Right ventricle myocardium inferior (tissue), 1 donor: ENCODE results near the gene MYO3B. TPM values are rescaled to one million over a fixed set of nuclear protein-coding genes. Genes with fewer than 3 reads are reported as not detected.
A peak's percentile ranks its signal among the peaks of the same experiment; 100 is the strongest.
"Not testable (repeated sequence)": the region's sequence is repeated elsewhere in the genome, so short reads cannot be mapped to it uniquely, and the experiment has no call there.

Source experiments
- ATAC-seq: fragments of 200-7000 bp; cut with Tn5 transposase; one replicate; pipeline ENCODE4 v1.9.1; 2020; ENCODE audit warnings: mild to moderate bottlenecking, moderate library complexity
- DNase-seq: peaks from one replicate; pipeline ENCODE4 v3.0.0; 2021; ENCODE audit errors: missing footprints
- intact Hi-C: fragments of 100-400 bp; cut with DNase I; formaldehyde crosslinking; loops from one replicate; pipeline ENCODE4 v1.11.0; 2022
- total RNA-seq: library from RNA; stranded (reverse); fragmentation: NEBNext Ultra II Directional; extraction: Animal tissue kit (Norgen Biotek cat#: 25700); gene quantifications from one replicate; pipeline ENCODE4 v1.2.1, GENCODE V29; 2021
- donor health status: DM: no; HTN: yes; CAD: no; lungs with severe emphysema.

MYO3B gene
- total RNA-seq, 1 donor from 2014 or later, result not detected

DNA sequence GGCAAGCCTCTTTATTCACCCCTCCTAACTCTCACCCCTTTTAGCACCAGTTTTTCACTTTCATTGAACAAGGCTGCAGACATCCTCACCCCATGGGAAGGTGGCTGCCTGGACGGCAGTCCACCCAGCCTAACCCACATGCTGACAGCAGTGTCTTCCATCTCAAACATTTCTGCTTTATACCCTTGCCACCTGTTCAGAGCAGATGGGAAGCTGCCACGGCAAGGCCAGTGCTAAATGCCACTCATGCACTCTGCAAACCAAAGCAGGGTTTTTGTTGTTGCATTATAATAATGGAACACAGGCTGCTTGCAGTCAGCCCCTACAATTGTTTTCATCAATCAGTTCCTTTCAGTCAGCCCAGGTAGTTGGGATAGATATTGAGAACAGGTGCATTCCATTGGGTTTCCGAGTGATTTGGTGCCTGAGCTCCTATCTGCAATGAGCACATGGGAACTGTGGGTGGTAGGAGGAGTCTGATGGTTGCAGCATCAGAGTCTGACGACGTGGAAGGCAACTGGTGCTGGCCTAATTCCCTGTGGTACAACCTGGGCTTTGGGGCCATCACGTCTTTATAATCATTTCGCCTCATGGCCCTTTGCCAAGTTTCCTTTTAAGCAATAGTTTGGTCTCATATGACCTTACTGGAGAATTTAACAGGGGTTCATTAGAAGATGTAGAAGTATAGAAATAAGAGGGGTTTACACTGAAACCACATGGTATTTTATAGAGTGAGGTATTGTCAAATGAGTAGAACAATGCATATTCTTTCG lies 284.7 kb downstream of the MYO3B start:
- no peak for ATAC-seq
- intact Hi-C loops, result no loop called here
- no peak for DNase-seq

DNA sequence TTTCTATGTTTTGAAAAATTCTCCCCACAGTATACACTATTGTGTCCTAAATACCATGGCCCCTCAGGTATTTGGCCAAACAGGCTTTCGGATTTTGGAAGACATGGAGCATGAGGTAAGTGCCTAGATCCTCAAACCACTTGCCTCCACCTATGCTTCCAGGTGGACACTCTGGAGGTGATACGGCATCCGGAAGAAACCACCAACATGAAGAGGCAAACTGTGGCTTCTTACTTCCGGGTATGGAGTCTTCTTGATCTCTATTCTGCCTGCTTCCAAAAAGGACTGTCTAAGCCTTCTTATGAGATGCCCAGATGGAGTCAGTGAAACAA lies 285.2 kb downstream of the MYO3B start:
- ATAC-seq, result no peak
- DNase-seq, result no peak
- intact Hi-C loops, result no loop called here

DNA sequence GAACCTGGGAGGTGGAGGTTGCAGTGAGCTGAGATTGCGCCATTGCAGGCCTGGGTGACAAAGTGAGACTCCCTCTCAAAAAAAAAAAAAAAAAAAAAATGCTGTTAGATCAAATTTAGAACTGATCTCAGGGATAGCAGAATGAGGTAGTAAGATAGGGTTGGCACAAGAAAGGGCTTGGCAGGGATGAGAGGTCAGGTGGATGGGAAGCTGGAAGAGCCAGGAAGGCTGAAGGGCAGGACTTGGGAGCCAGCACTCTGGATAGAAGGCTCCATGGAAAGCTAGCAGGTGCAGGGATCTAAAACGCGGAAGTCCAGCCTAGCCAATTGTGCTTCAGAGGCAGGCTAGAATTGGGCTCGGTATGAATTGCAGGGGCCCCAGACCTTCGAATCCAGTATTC lies 286.3 kb downstream of the MYO3B start:
- intact Hi-C loops, result no loop called here
- no peak for DNase-seq
- no peak for ATAC-seq

DNA sequence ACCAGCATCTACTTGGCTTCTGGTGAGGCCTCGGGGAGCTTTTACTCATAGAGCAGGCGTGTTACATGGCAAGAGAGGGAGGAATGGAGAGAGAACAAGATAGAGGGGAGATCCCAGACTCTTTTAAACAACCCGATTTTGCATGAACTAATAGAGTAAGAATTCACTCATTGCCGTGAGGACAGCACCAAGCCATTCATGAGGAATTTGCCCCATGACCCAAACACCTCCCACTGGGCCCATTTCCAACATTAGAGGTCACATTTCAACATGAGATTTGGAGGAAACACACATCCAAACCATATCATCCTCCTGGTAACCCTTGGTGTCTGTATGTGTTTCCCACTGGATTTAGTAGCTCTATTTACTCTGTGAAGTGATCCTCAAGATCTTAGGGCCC lies 287.3 kb downstream of the MYO3B start:
- intact Hi-C loops, result no loop called here
- ATAC-seq (no peak), DNase-seq (no peak)

DNA sequence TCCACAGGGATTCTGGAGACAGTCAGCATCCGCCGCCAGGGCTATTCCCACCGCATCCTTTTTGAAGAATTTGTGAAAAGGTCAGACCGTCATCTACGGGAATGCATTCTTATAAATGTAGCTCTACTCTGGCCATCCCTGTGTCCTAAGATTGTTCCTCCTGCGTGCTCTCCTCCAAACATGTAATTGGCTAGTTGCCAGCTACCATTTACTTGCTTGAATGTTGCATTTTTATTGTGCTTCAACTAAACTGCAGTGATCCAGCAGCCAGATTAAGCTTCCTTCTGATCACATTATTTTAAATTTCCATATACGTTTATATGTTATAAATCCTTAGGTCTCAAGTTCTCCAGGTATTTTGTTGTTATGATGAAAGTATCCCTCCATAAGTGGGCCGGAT lies 288.7 kb downstream of the MYO3B start:
- DNase-seq, result no peak
- no peak for ATAC-seq
- intact Hi-C loops, result no loop called here

DNA sequence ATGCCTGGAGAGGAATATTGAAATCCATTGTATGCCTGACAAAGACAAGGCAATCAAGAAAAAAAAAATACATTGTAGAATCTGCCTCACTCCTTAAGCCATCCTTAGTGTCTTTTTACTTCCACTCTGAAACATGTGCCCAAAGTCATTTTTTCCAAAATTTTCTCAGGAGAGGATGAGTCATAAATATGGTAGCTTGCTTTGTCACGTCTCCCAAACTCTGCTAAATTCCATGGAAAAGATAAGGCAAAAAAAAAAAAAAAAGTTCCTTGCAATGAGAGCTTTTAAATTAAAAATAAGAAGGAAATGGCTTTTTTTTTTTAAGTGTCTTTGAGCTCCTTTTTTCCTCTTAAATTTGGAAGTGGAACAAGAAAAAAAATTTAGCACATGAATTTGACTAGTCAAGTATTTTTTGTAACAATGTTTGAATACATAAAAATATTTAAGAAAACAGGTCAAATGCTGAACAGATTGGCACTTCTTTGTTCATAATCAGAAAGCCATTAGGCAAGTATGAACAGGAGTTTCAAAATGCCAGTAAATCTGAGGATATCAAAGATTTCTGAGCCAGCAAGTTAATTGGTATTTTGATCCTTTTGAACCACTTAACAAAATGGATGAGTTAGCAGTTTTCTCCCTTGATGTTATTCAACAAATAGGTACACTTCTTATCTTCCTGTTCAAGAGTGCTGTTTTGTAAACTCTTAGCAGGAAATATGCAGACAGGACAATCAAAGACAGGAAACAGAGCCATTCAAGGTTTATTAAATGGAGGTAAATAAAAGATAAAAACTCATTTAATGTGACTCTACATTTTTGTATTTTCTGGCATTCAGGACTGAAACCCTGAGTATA lies 289.8 kb downstream of the MYO3B start:
- ATAC-seq (peak; percentile 50), DNase-seq (no peak)
- intact Hi-C loops, result no loop called here

DNA sequence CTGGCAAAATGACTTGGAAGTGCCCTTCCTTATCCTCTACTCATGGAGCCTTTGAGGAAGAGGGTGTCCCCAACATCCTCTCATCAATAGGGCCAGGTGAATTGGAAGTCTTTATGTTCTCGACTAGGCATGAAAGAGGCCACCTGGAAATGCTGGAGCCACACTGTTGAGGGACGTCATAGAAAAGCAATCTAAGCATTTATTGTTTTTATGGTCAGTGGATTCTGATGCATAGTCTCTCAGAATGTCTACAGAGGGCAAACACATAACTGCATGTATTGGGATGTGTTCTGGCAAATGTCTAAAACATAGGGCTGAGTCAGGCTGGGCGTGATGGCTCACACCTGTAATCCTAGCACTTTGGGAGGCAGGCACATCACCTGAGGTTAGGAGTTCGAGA lies 290.6 kb downstream of the MYO3B start:
- intact Hi-C loops, result no loop called here
- ATAC-seq, result no peak
- no peak for DNase-seq

DNA sequence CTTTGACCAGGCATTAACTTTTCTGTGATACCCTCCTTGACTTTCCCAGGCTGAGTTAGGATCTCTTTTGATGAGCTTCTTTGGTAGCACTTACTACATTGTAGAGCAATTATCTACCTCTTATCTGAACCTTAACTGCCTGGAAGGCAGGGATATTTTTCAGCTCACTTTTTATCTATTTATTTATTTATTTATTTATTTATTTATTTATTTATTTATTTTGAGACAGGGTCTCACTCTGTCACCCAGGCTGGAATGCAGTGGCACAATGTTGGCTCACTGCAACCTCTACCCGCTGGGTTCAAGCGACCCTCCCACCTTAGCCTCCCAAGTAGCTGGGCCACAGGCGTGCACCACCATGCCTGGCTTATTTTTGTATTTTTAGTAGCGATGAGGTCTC lies 294.6 kb downstream of the MYO3B start:
- DNase-seq, ATAC-seq, intact Hi-C loops: not testable (repeated sequence)

DNA sequence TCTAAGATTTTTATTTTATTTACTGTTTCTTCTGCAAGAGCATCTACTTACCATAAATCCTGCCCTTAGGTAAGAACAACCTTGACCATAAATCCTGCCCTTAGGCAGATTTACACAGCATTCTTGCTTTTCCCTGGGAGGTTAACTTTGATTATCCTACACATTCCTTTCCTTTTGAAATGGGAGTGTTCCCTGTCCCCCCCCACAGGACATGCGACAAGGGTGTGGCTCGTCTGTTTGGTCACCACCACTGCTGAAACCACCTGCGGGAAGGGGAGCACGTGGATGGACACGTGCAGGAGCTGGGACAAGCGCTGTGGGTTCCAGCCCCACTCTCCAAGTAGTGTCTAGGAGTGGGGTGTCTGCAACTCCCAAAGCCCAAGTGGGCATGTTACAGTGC lies 297.9 kb downstream of the MYO3B start:
- ATAC-seq (no peak), DNase-seq (no peak)
- intact Hi-C loops, result no loop called here

DNA sequence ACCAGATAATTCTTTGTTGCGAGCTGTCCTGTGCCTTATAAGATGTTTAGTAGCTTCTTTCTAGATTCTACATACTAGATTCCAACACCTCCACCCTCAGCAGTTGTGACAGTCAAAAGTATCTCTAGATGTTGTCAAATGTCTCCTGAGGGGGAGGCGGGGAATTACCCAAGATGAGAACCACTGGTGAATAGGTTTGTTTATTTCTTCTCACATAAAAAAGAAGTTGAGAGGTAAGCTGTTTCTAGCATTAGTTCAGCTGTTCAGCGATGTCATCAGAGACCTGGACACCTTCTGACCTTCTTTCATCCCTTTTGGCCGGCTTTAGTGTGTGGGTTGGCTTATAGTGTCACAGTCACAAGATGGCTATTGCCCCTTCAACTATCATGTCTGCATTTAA lies 299.7 kb downstream of the MYO3B start:
- ATAC-seq, result no peak
- DNase-seq, result no peak
- intact Hi-C loops, result no loop called here

DNA sequence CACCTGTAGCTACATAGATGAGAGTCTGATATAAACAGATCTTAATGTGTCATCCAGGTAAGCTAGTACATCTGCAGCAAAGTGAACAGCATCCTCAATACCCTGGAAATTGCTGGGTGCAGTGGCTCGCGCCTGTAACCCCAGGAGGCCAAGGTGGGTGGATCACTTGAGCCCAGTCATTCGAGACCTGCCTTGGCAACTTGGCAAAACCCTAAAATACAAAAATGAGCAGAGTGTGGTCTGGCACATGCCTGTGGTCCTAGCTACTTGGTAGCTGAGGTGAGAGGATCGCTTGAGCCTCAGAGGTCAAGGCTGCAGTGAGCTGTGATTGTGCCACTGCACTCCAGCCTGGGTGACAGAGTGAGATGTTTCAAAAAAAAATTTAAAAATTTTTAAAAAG lies 303.3 kb downstream of the MYO3B start:
- intact Hi-C loops, result no loop called here
- ATAC-seq (no peak), DNase-seq (no peak)

DNA sequence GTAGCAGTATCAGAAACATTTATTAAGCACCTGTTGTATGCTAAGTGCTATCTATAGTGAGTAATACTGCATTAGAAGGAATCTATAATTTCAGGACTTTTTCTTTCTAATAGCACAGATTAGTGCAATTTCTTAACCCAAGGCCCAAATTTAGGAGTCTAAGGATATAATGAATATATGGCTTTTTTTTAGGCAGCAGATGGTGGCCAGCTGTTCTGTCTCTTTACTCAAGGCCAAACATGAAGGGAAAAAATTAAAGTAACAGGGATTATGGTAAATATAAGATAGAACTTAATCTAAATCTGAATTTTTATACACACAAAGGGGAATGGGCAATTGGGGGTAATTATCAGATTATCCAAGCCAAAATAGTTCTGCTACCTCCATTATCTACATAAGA lies 306.6 kb downstream of the MYO3B start:
- DNase-seq, result no peak
- no peak for ATAC-seq
- intact Hi-C loops, result no loop called here

DNA sequence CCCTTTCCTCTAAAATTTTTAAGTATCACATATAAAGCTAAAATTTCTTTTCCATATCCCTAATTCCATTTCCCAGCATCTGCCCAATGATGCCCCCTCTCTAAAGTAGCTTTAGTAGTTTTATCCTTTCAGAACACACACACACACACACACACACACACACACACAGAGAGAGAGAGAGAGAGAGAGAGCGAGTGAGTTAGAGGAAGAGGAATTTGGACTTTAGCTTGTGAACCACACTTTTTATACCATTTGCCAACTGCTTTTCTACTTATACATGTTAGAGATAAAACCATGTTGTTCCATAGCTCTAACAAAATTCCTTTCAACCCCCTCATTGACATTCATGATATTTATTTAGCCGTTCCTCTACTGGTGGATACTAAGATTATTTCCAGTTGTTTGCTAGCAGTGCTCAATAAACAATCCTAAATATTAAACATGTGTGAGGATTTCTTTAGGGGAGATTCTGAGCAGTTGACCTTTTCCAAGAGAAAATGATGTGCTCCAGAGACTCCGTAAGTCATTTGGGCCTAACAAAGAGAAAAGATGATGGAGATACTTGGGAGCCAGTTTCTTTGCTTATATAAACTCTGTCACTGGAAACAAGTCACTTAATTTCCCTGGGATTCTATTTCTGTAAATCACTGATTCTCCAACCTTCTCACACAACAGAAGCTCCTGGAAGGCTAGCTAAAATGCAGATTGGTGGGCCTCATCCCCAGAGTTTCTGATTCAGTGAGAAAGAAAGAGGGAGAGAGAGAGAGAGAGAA lies 307.5 kb downstream of the MYO3B start:
- ATAC-seq, result no peak
- intact Hi-C loops, result loop anchor here (2.0 kb wide), 1 partner anchor 327 kb away; no protein-coding TSS in a partner anchor
- no peak for DNase-seq

DNA sequence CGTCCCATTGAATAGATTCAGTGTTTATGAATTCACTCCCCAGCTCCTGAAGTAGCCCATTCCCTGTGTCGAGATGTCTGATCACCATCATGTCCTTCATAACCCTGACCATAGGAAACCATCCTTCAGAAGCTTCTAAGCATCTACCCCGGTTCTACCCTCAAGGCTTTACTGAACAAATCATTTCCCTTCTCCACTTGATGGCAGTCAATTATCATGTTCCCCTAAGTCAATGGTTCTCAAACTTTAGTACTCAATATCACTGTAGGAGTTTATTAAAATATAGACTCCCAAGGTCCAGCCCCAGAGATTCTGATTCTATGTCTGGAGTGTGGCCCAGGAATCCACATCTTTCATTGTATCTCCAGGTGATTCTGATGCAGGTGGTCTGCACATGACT lies 308.8 kb downstream of the MYO3B start:
- no peak for DNase-seq
- intact Hi-C loops, result loop anchor here (2.0 kb wide), 1 partner anchor 326 kb away; no protein-coding TSS in a partner anchor
- no peak for ATAC-seq

DNA sequence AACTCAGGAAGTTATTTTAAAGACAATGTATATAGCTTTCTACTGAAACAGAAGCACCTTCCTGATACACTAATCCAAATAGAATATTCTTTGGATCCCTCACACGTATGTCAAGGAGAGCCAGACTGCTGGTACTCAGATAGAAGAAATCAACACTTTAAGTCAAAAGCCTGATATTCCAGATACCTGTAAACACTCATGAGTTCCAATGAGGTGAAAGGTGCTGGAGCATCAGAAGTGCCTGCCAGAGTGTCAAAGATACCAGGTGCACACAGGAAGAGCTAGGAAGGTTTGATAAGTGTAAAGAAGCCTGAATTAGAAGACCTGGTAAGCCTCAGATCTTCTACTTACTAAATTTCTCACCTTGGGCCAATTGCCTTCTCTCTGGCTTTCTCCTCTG lies 310.9 kb downstream of the MYO3B start:
- DNase-seq (no peak), ATAC-seq (no peak)
- intact Hi-C loops, result no loop called here

DNA sequence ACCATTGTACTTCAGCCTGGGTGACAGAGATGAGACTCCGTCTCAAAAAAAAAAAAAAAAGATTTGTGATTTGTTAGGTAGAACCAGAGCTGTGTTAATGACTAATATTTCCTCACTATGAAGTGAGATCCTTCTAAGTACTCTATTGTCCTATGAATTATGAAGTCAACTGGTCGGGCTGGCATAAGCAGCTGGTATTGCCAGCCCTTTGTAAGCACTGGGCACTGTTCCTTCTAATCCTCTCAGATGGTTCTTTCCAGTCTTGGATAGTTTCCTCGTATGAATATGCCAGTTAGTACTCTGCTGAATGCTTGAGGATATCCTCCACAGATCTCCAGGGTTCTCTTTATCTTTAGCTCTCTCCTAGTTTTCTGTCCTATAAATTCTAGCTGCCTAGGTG lies 314.1 kb downstream of the MYO3B start:
- intact Hi-C loops, result no loop called here
- no peak for DNase-seq
- no peak for ATAC-seq

DNA sequence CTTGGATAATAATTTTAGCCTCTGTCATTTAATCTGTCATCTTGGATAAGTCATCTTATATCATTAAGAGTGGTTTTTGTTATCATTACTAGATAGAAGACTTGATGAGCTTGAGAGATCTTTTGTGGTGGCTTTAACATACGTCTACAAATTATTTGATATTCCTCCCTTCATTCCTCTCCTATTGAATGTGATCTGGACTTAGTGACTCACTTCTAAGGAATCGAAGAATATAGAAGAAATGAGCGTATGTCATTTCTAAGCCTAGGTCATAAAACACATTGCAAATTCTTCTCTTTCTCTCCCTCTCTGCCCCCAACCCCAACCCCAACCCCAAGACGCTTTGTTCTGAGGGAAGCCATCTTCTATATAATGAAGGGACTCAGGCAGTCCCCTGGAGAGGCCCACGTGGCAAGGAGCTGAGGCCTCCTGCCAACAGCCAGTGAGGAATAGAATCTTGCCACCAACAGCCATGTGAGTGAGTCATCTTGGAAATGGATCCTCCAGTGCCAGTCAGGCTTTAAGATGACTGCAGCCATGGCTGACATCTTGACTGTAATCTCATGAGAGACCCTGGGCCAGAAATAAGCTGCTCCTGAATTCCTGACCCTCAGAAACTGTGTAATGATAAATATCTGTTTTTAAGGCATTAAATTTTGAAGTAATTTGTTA lies 315.6 kb downstream of the MYO3B start:
- ATAC-seq (no peak), DNase-seq (no peak)
- intact Hi-C loops, result no loop called here

DNA sequence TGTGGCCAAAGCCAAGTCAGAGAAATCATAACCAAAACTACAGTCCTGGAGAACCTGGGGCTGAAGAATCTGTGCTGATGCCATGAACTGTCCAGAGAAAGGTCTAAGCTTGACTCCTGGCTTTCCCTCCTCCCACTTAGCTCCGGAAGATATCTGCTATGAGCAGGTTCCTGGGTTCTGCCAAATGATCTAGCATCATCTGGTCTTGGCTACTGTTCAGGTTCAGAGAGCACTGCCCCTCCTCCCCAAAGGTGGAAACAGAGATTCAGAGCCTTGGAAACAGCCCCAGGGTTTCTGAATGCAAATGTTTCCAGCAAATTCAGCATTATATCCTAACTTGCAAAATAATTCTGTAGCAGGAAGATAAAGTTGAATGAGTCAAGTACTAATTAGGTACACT lies 317.9 kb downstream of the MYO3B start:
- DNase-seq (no peak), ATAC-seq (no peak)
- intact Hi-C loops, result no loop called here

DNA sequence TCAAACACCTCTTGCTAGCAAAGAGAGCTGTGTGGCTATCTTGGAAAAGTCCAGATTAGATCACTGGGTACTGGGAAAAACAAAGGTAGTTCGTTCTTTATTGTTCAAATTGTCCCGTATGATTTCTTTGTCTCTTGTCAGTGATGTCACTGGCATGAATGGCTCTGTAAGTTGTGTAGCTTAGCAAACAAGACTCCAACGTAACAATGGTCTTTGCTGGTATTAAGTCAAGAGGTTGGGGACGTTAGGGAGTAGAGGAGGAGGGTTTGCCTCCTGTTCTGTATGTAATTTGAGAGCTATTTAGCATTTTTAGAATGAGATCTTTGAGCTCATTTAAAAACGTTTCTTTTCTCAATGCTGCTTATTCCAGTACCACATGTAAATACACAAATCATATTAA lies 320.7 kb downstream of the MYO3B start:
- intact Hi-C loops, result no loop called here
- no peak for ATAC-seq
- DNase-seq, result no peak
